H9 (cell line): ENCODE data around the gene BICRAL. TPM values are rescaled to one million over a fixed set of nuclear protein-coding genes. Genes with fewer than 3 reads are reported as not detected.

ENCODE experiments used
- DNase-seq: peaks from one replicate; pipeline ENCODE4 v3.0.0-alpha.2; 2017
- H2AFZ ChIP-seq: one replicate; pipeline ENCODE4 v1.6.1; 2013; ENCODE audit warnings: mild to moderate bottlenecking, low read length, control low read depth, moderate library complexity
- H2AK5ac ChIP-seq: 2 replicates; pipeline ENCODE4 v1.6.1; 2013; ENCODE audit warnings: low read length, control low read depth, mixed read lengths; ENCODE audit not compliant: insufficient read length
- H2BK120ac ChIP-seq: one replicate; pipeline ENCODE4 v1.6.1; 2013; ENCODE audit warnings: low read depth, mild to moderate bottlenecking, low read length, control low read depth, inconsistent platforms; ENCODE audit not compliant: poor library complexity, severe bottlenecking
- H2BK12ac ChIP-seq: 2 replicates; pipeline ENCODE4 v1.6.1; 2013; ENCODE audit warnings: low read length, control low read depth, mixed read lengths, low read depth; ENCODE audit not compliant: insufficient read length
- H2BK15ac ChIP-seq: 2 replicates; pipeline ENCODE4 v1.6.1; 2013; ENCODE audit warnings: low read depth, low read length, control low read depth
- H2BK20ac ChIP-seq: one replicate; pipeline ENCODE4 v1.6.1; 2013; ENCODE audit warnings: low read depth, mild to moderate bottlenecking, low read length, control low read depth, inconsistent platforms; ENCODE audit not compliant: poor library complexity, severe bottlenecking
- H2BK5ac ChIP-seq: 2 replicates; pipeline ENCODE4 v1.6.1; 2013; ENCODE audit warnings: low read length, control low read depth, mixed read lengths; ENCODE audit not compliant: insufficient read length
- H3K14ac ChIP-seq: 2 replicates; pipeline ENCODE4 v1.6.1; 2013; ENCODE audit warnings: low read length, control low read depth; ENCODE audit not compliant: insufficient read depth
- H3K18ac ChIP-seq: 2 replicates; pipeline ENCODE4 v1.6.1; 2013; ENCODE audit warnings: low read depth, mild to moderate bottlenecking, mixed read lengths, low read length, control low read depth; ENCODE audit not compliant: insufficient read length
- H3K23ac ChIP-seq: 2 replicates; pipeline ENCODE4 v1.6.1; 2013; ENCODE audit warnings: low read length, control low read depth, mixed read lengths, low read depth; ENCODE audit not compliant: insufficient read length
- H3K23me2 ChIP-seq: 2 replicates; pipeline ENCODE4 v1.6.1; 2013; ENCODE audit warnings: low read depth, mild to moderate bottlenecking, mixed read lengths, low read length, control low read depth; ENCODE audit not compliant: insufficient read length, poor library complexity, severe bottlenecking
- H3K27ac ChIP-seq: 2 replicates; pipeline ENCODE4 v1.5.1; 2013; ENCODE audit warnings: low read length, control low read depth, mixed read lengths, low read depth; ENCODE audit not compliant: insufficient read length
- H3K27me3 ChIP-seq: 2 replicates; pipeline ENCODE4 v1.6.1; 2013; ENCODE audit warnings: low read length, control low read depth, inconsistent platforms; ENCODE audit not compliant: insufficient read depth
- H3K4ac ChIP-seq: 2 replicates; pipeline ENCODE4 v1.6.1; 2013; ENCODE audit warnings: low read depth, mild to moderate bottlenecking, control low read depth, inconsistent platforms, low read length, moderate library complexity
- H3K4me1 ChIP-seq: 2 replicates; pipeline ENCODE4 v1.6.1; 2013; ENCODE audit warnings: low read length, control low read depth, inconsistent platforms; ENCODE audit not compliant: insufficient read depth
- H3K4me2 ChIP-seq: 2 replicates; pipeline ENCODE4 v1.6.1; 2013; ENCODE audit warnings: low read length, control low read depth, mixed read lengths; ENCODE audit not compliant: insufficient read length, insufficient read depth
- H3K56ac ChIP-seq: 2 replicates; pipeline ENCODE4 v1.6.1; 2013; ENCODE audit warnings: low read depth, mild to moderate bottlenecking, mixed read lengths, low read length, control low read depth; ENCODE audit not compliant: insufficient read length
- H3K79me1 ChIP-seq: 2 replicates; pipeline ENCODE4 v1.6.1; 2013; ENCODE audit warnings: low read depth, mild to moderate bottlenecking, moderate library complexity, low read length, control low read depth, inconsistent platforms; ENCODE audit not compliant: insufficient read depth, poor library complexity, severe bottlenecking
- H3K79me2 ChIP-seq: 2 replicates; pipeline ENCODE4 v1.6.1; 2013; ENCODE audit warnings: low read length, control low read depth, inconsistent platforms; ENCODE audit not compliant: insufficient read depth
- H3K9ac ChIP-seq: 2 replicates; pipeline ENCODE4 v1.6.1; 2013; ENCODE audit warnings: low read length, control low read depth, mixed read lengths; ENCODE audit not compliant: insufficient read length; ENCODE audit errors: extremely low read depth
- H3K9me3 ChIP-seq: one replicate; pipeline ENCODE4 v1.6.1; 2013; ENCODE audit warnings: low read depth, low read length, inconsistent platforms; ENCODE audit not compliant: control insufficient read depth
- H3T11ph ChIP-seq: one replicate; pipeline ENCODE4 v1.6.1; 2013; ENCODE audit warnings: mild to moderate bottlenecking, low read length, control low read depth, inconsistent platforms
- H4K20me1 ChIP-seq: one replicate; pipeline ENCODE4 v1.6.1; 2013; ENCODE audit not compliant: control insufficient read depth, insufficient read length, insufficient read depth
- H4K5ac ChIP-seq: 2 replicates; pipeline ENCODE4 v1.6.1; 2013; ENCODE audit warnings: low read depth, mild to moderate bottlenecking, mixed read lengths, low read length, control low read depth; ENCODE audit not compliant: insufficient read length
- H4K8ac ChIP-seq: replicated peaks from 2 replicates; pipeline ENCODE4 v1.6.1; 2013; ENCODE audit warnings: low read length, control low read depth, mixed read lengths, low read depth; ENCODE audit not compliant: insufficient read length
- H4K91ac ChIP-seq: 2 replicates; pipeline ENCODE4 v1.6.1; 2013; ENCODE audit warnings: low read depth, mild to moderate bottlenecking, moderate library complexity, mixed read lengths, low read length, control low read depth; ENCODE audit not compliant: insufficient read length
- H3K27ac Mint-ChIP-seq, 3 experiments: 2 replicates in 2 of 3; 3 replicates in 1 of 3; pipeline ENCODE4 v1.8.0; 2020 to 2021; ENCODE audit warnings: mixed read lengths in 3 of 3, mild to moderate bottlenecking in 1 of 3, moderate library complexity in 1 of 3
- H3K27me3 Mint-ChIP-seq: 2 replicates; pipeline ENCODE4 v1.8.0; 2021; ENCODE audit warnings: low read depth, mild to moderate bottlenecking, moderate library complexity, mixed read lengths
- H3K36me3 Mint-ChIP-seq, 3 experiments: 2 replicates in 2 of 3; 3 replicates in 1 of 3; pipeline ENCODE4 v1.8.0; 2020 to 2021; ENCODE audit warnings: low read depth in 3 of 3, mixed read lengths in 3 of 3; ENCODE audit not compliant: insufficient read depth in 1 of 3
- H3K4me1 Mint-ChIP-seq, 2 experiments: 2 replicates each; pipeline ENCODE4 v1.8.0; 2020; ENCODE audit warnings: mixed read lengths in 2 of 2
- H3K4me3 Mint-ChIP-seq, 2 experiments: 2 replicates in 1 of 2; 3 replicates in 1 of 2; pipeline ENCODE4 v1.8.0; 2020 to 2021; ENCODE audit warnings: mild to moderate bottlenecking in 2 of 2, mixed read lengths in 2 of 2, moderate library complexity in 1 of 2
- H3K9me3 Mint-ChIP-seq, 2 experiments: 2 replicates in 1 of 2; 3 replicates in 1 of 2; pipeline ENCODE4 v1.8.0; 2020; ENCODE audit warnings: mild to moderate bottlenecking in 2 of 2, mixed read lengths in 2 of 2, moderate library complexity in 1 of 2
- CTCF ChIP-seq: fragments of 200-600 bp; sonication (generic); conservative IDR thresholded peaks from 3 replicates; pipeline ENCODE4 v1.8.0; 2021; ENCODE audit warnings: antibody characterized with exemption, mild to moderate bottlenecking
- WGBS: extraction: QIAGEN DNeasy Blood & Tissue Kit; methylation state at CpG from one replicate; pipeline ENCODE4 v1.1.7; 2013; ENCODE audit warnings: missing lambda C conversion rate, low lambda C conversion rate, mixed read lengths; ENCODE audit not compliant: insufficient read length; ENCODE audit errors: extremely low coverage; 5-methylcytosine and 5-hydroxymethylcytosine counted together
- total RNA-seq: library from RNA; stranded (reverse); gene quantifications from 2 replicates; pipeline ENCODE4 v1.2.1, GENCODE V29; 2021

The BICRAL gene
- total RNA-seq, 1 experiment from 2014 or later = 9.8 TPM

GRCh38 chr6:42777126-42777822 is 4.6 kb upstream of the BICRAL start:
- Histone ChIP-seq H4K91ac (no peak overlapping the region), H4K8ac (no peak overlapping the region), H3K4me2 (no peak overlapping the region), H4K20me1 (no peaks in the 10 kb centered on the region), H2BK5ac (no peak overlapping the region), H3K27ac (no peak overlapping the region), H3K79me2 (no peaks in the 10 kb centered on the region), H2BK20ac (no peak overlapping the region), H3K79me1 (no peaks in the 10 kb centered on the region), H3K56ac (no peak overlapping the region), H2BK120ac (no peak overlapping the region), H3K23me2 (no peaks in the 10 kb centered on the region), H3K27me3 (no peaks in the 10 kb centered on the region; the same call in 1 of the 2 replicates), H3K4me1 (no peaks in the 10 kb centered on the region), H2BK12ac (no peak overlapping the region), H3K23ac (no peak overlapping the region), H3K18ac (no peak overlapping the region), H3K4ac (no peak overlapping the region), H2AK5ac (no peak overlapping the region), H3T11ph (no peak overlapping the region), H3K9me3 (no peaks in the 10 kb centered on the region), H2AFZ (no peak overlapping the region), H4K5ac (no peak overlapping the region), H3K9ac (no peak overlapping the region), H2BK15ac (no peak overlapping the region), H3K14ac (no peak overlapping the region)
- H3K27me3 Mint-ChIP-seq = 0 out of 2 replicates have a peak, but pooled peaks cover 2% of the 10 kb centered on the region
- no peak overlapping the region for H3K27ac Mint-ChIP-seq
- H3K36me3 Mint-ChIP-seq = peaks cover 0 to 1% (median 0%) of the 10 kb centered on the region in 3 experiments; a peak in 1 of 7 replicates
- no peak overlapping the region for H3K4me3 Mint-ChIP-seq
- peaks cover 12 to 21% of the 10 kb centered on the region in 2 experiments for H3K4me1 Mint-ChIP-seq
- WGBS = no CpG with 5 or more reads among the region's 2 CpGs
- DNase-seq = no peak
- no peak for TF ChIP-seq CTCF
- no peaks in the 10 kb centered on the region for H3K9me3 Mint-ChIP-seq
